ENCODE measurements around the gene TMEM232. TPM values are rescaled to one million over a fixed set of nuclear protein-coding genes. Genes with fewer than 3 reads are reported as not detected.

TMEM232 gene
- total RNA-seq, 1 experiment from 2014 or later: 1.3 TPM

DNA sequence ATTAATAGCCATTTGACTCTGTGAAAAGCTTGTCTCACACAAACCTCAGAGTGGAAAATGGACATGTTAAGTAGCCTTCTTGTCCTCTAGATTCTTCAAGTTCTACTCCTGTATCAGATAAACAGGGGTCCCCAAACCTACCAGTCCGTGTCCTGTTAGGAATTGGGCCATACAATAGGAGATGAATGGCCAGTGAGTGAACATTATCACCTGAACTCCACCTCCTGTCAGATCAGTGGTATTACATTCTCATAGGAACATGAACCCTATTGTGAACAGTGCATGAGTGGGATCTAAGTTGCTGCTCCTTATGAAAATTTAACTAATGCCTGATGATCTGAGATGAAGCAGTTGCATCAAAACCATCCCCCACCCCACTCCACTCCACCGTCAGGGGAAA, 136.3 kb downstream of the TMEM232 start:
- Mint-ChIP-seq H3K27me3 (ENCODE audit: low read depth) (no peaks in the 10 kb centered on the region), H3K4me3 (no peak overlapping the region), H3K27ac (no peak overlapping the region), H3K36me3 (no peaks in the 10 kb centered on the region), H3K4me1 (peaks cover 3% of the 10 kb centered on the region; the same call in 1 of the 2 replicates), H3K9me3 (no peaks in the 10 kb centered on the region; the same call in none of the 2 replicates)
- TF ChIP-seq ATF6 (CRISPR knock-in tag; IDR thresholded peaks at IDR 0.05) (no peak), MAX (CRISPR knock-in tag; IDR thresholded peaks at IDR 0.05) (no peak)
- TF ChIP-seq, protein P1, sequence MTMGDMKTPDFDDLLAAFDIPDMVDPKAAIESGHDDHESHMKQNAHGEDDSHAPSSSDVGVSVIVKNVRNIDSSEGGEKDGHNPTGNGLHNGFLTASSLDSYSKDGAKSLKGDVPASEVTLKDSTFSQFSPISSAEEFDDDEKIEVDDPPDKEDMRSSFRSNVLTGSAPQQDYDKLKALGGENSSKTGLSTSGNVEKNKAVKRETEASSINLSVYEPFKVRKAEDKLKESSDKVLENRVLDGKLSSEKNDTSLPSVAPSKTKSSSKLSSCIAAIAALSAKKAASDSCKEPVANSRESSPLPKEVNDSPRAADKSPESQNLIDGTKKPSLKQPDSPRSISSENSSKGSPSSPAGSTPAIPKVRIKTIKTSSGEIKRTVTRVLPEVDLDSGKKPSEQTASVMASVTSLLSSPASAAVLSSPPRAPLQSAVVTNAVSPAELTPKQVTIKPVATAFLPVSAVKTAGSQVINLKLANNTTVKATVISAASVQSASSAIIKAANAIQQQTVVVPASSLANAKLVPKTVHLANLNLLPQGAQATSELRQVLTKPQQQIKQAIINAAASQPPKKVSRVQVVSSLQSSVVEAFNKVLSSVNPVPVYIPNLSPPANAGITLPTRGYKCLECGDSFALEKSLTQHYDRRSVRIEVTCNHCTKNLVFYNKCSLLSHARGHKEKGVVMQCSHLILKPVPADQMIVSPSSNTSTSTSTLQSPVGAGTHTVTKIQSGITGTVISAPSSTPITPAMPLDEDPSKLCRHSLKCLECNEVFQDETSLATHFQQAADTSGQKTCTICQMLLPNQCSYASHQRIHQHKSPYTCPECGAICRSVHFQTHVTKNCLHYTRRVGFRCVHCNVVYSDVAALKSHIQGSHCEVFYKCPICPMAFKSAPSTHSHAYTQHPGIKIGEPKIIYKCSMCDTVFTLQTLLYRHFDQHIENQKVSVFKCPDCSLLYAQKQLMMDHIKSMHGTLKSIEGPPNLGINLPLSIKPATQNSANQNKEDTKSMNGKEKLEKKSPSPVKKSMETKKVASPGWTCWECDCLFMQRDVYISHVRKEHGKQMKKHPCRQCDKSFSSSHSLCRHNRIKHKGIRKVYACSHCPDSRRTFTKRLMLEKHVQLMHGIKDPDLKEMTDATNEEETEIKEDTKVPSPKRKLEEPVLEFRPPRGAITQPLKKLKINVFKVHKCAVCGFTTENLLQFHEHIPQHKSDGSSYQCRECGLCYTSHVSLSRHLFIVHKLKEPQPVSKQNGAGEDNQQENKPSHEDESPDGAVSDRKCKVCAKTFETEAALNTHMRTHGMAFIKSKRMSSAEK (CRISPR knock-in tag; IDR thresholded peaks at IDR 0.05; ENCODE audit: borderline replicate concordance): no peak
- TF ChIP-seq, protein P2, sequence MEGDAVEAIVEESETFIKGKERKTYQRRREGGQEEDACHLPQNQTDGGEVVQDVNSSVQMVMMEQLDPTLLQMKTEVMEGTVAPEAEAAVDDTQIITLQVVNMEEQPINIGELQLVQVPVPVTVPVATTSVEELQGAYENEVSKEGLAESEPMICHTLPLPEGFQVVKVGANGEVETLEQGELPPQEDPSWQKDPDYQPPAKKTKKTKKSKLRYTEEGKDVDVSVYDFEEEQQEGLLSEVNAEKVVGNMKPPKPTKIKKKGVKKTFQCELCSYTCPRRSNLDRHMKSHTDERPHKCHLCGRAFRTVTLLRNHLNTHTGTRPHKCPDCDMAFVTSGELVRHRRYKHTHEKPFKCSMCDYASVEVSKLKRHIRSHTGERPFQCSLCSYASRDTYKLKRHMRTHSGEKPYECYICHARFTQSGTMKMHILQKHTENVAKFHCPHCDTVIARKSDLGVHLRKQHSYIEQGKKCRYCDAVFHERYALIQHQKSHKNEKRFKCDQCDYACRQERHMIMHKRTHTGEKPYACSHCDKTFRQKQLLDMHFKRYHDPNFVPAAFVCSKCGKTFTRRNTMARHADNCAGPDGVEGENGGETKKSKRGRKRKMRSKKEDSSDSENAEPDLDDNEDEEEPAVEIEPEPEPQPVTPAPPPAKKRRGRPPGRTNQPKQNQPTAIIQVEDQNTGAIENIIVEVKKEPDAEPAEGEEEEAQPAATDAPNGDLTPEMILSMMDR (IDR thresholded peaks at IDR 0.05): peak; percentile 48
- DNase-seq (ENCODE audit: low spot score) (no peak), ATAC-seq (peak; percentile 98)
- ChIA-PET CTCF (interaction anchor here (0.8 kb wide), 1 partner anchor 149 kb away, joined by 3 read pairs; no protein-coding TSS in a partner anchor), POLR2A (no interaction called here)

- Mint-ChIP-seq H3K4me1 (peaks cover 3% of the 10 kb centered on the region; the same call in 1 of the 2 replicates), H3K36me3 (no peaks in the 10 kb centered on the region), H3K27me3 (ENCODE audit: low read depth) (no peaks in the 10 kb centered on the region), H3K4me3 (no peak overlapping the region), H3K27ac (no peak overlapping the region), H3K9me3 (no peaks in the 10 kb centered on the region; the same call in none of the 2 replicates)
- ChIA-PET POLR2A (no interaction called here), CTCF (no interaction called here)
- ATAC-seq (no peak), DNase-seq (ENCODE audit: low spot score) (no peak)
- TF ChIP-seq, protein P3, sequence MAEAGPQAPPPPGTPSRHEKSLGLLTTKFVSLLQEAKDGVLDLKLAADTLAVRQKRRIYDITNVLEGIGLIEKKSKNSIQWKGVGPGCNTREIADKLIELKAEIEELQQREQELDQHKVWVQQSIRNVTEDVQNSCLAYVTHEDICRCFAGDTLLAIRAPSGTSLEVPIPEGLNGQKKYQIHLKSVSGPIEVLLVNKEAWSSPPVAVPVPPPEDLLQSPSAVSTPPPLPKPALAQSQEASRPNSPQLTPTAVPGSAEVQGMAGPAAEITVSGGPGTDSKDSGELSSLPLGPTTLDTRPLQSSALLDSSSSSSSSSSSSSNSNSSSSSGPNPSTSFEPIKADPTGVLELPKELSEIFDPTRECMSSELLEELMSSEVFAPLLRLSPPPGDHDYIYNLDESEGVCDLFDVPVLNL (CRISPR knock-in tag; IDR thresholded peaks at IDR 0.05; ENCODE audit: borderline replicate concordance, low read depth): no peak
- TF ChIP-seq EMX1 (CRISPR knock-in tag; IDR thresholded peaks at IDR 0.05) (no peak), STAT6 (CRISPR knock-in tag; conservative IDR thresholded peaks at IDR 0.05; ENCODE audit: low read depth) (no peak), MXD4 (CRISPR knock-in tag; IDR thresholded peaks at IDR 0.05; ENCODE audit: borderline replicate concordance) (no peak), USF2 (CRISPR knock-in tag; IDR thresholded peaks at IDR 0.05) (no peak), NFATC4 (CRISPR knock-in tag; IDR thresholded peaks at IDR 0.05) (no peak), TEAD1 (CRISPR knock-in tag; IDR thresholded peaks at IDR 0.05) (no peak), NR3C1 (CRISPR knock-in tag; conservative IDR thresholded peaks at IDR 0.05; ENCODE audit: low read depth) (no peak), PRRX2 (CRISPR knock-in tag; IDR thresholded peaks at IDR 0.05) (no peak)
- TF ChIP-seq, protein P4, sequence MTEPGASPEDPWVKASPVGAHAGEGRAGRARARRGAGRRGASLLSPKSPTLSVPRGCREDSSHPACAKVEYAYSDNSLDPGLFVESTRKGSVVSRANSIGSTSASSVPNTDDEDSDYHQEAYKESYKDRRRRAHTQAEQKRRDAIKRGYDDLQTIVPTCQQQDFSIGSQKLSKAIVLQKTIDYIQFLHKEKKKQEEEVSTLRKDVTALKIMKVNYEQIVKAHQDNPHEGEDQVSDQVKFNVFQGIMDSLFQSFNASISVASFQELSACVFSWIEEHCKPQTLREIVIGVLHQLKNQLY (CRISPR knock-in tag; IDR thresholded peaks at IDR 0.05): no peak
- TF ChIP-seq, protein P5, sequence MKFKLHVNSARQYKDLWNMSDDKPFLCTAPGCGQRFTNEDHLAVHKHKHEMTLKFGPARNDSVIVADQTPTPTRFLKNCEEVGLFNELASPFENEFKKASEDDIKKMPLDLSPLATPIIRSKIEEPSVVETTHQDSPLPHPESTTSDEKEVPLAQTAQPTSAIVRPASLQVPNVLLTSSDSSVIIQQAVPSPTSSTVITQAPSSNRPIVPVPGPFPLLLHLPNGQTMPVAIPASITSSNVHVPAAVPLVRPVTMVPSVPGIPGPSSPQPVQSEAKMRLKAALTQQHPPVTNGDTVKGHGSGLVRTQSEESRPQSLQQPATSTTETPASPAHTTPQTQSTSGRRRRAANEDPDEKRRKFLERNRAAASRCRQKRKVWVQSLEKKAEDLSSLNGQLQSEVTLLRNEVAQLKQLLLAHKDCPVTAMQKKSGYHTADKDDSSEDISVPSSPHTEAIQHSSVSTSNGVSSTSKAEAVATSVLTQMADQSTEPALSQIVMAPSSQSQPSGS (CRISPR knock-in tag; IDR thresholded peaks at IDR 0.05; ENCODE audit: borderline replicate concordance, low read depth): no peak
These were observed 138.0 kb downstream of the TMEM232 start for GRCh38 chr5:110588286-110588980.

All from WTC11 (cell line).